Parathyroid adenoma (tissue), 2 donors: ENCODE data around the gene EIF3J.

Experiments
- H2AFZ ChIP-seq: fragments of 300-600 bp; sonication (generic); one replicate; pipeline ENCODE4 v1.7.0; 2017; ENCODE audit warnings: antibody characterized with exemption, mild to moderate bottlenecking
- H3K27ac ChIP-seq: fragments of 300-600 bp; sonication (generic); one replicate; pipeline ENCODE4 v1.7.0; 2017
- H3K27me3 ChIP-seq: fragments of 300-600 bp; sonication (generic); one replicate; pipeline ENCODE4 v1.7.0; 2017; ENCODE audit warnings: low read length; ENCODE audit not compliant: control insufficient read depth, insufficient read depth
- H3K36me3 ChIP-seq: fragments of 300-600 bp; sonication (generic); one replicate; pipeline ENCODE4 v1.7.0; 2017; ENCODE audit warnings: low read length; ENCODE audit not compliant: control insufficient read depth, insufficient read depth
- H3K4me1 ChIP-seq: fragments of 300-600 bp; sonication (generic); one replicate; pipeline ENCODE4 v1.7.0; 2017; ENCODE audit warnings: control low read depth
- H3K4me2 ChIP-seq: fragments of 300-600 bp; sonication (generic); one replicate; pipeline ENCODE4 v1.7.0; 2017; ENCODE audit warnings: low read length
- H3K4me3 ChIP-seq: fragments of 300-600 bp; sonication (generic); one replicate; pipeline ENCODE4 v1.7.0; 2017; ENCODE audit warnings: low read depth, low read length
- H3K79me2 ChIP-seq: fragments of 300-600 bp; sonication (generic); one replicate; pipeline ENCODE4 v1.7.0; 2017; ENCODE audit warnings: control low read depth
- H3K9ac ChIP-seq: fragments of 300-600 bp; sonication (generic); one replicate; pipeline ENCODE4 v1.7.0; 2017; ENCODE audit warnings: mild to moderate bottlenecking
- H3K9me3 ChIP-seq: fragments of 300-600 bp; sonication (generic); one replicate; pipeline ENCODE4 v1.7.0; 2017; ENCODE audit warnings: low read length; ENCODE audit not compliant: control insufficient read depth
- TF ChIP-seq, protein P1 (sequence below): fragments of 300-600 bp; sonication (generic); IDR thresholded peaks from one replicate; pipeline ENCODE4 v1.7.0; 2017; ENCODE audit warnings: antibody characterized with exemption, mild to moderate bottlenecking
- donor health status: primary hyperparathyroidism.

The EIF3J gene

DNA sequence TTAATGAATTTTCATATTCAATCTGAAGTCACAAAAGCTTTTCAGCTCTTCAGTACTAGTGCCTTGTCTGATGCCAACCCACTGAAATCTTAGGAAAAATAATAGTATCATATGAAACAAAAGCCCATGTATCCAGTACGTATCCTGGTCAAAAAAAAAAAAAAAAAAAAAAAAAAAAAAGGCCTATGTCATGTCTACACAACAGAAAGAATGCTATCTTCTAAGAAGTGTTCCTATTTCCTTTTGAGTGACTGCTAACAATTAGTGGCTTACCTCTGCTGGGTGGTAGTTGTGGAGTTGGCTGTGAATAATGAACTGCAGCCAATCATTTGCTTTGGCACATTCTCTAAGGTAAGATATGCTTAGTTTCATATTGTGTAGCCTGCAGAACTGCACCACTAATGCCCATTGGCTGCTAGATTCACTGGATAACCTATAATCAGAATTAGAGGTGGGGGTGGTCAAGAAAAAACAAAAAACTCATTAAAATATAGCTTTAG lies 59.6 kb downstream of the EIF3J start:
- Histone ChIP-seq H3K4me1 (no peaks in the 10 kb centered on the region), H3K79me2 (no peaks in the 10 kb centered on the region), H3K36me3 (no peaks in the 10 kb centered on the region), H3K27me3 (no peaks in the 10 kb centered on the region), H3K27ac (no peak overlapping the region), H3K4me3 (no peak overlapping the region), H3K9ac (no peak overlapping the region), H2AFZ (no peak overlapping the region), H3K9me3 (no peaks in the 10 kb centered on the region), H3K4me2 (no peak overlapping the region)
- TF ChIP-seq, protein P1, sequence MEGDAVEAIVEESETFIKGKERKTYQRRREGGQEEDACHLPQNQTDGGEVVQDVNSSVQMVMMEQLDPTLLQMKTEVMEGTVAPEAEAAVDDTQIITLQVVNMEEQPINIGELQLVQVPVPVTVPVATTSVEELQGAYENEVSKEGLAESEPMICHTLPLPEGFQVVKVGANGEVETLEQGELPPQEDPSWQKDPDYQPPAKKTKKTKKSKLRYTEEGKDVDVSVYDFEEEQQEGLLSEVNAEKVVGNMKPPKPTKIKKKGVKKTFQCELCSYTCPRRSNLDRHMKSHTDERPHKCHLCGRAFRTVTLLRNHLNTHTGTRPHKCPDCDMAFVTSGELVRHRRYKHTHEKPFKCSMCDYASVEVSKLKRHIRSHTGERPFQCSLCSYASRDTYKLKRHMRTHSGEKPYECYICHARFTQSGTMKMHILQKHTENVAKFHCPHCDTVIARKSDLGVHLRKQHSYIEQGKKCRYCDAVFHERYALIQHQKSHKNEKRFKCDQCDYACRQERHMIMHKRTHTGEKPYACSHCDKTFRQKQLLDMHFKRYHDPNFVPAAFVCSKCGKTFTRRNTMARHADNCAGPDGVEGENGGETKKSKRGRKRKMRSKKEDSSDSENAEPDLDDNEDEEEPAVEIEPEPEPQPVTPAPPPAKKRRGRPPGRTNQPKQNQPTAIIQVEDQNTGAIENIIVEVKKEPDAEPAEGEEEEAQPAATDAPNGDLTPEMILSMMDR: no peak

DNA sequence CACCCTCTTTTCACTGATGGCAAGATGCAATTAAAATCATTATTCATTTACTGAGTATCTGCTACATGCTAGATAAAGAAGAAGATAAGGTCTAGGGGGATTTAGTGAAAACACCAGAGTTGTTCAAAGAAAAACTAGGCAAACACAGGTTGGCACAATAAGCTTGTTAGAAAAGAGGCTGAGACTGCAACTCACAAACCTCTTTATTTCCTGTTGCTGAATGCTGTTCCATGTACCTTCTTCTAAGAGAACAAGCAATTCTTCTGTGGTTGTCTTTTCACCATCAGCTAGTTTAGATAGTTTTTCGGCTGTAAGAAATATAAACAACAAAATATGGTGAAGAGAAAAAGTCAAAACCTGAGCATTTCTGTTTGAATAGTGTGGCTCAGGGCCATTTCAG lies 61.1 kb downstream of the EIF3J start:
- Histone ChIP-seq H2AFZ (no peak overlapping the region), H3K27ac (no peak overlapping the region), H3K36me3 (no peaks in the 10 kb centered on the region)

DNA sequence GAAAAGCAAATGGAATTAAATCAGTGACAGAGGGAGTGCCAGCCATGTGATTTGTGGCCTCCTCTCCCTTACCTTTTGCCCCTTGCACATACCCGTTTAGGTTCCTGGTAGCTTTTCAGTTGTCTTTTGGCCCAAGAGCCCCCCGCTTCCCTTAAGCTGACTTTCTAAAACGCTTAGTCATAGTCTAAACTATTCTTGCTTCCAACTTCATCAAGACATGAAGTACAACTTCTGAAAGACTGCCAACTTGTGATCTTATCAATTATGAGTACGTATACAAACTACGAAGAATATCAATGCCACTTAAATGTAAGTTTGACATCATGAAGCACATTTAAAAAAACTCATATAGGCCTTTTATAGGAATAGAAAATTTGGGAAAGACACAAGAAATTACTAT lies 61.9 kb downstream of the EIF3J start:
- Histone ChIP-seq H3K36me3 (no peaks in the 10 kb centered on the region), H2AFZ (no peak overlapping the region), H3K4me2 (no peak overlapping the region), H3K9ac (no peak overlapping the region), H3K27me3 (no peaks in the 10 kb centered on the region), H3K4me3 (no peak overlapping the region), H3K4me1 (no peaks in the 10 kb centered on the region), H3K9me3 (no peaks in the 10 kb centered on the region), H3K79me2 (no peaks in the 10 kb centered on the region), H3K27ac (no peak overlapping the region)
- TF ChIP-seq, protein P1: no peak

More for the DNA sequence above, 61.1 kb downstream of the EIF3J start:
- TF ChIP-seq, protein P1: no peak
- Histone ChIP-seq H3K4me1 (no peaks in the 10 kb centered on the region), H3K79me2 (no peaks in the 10 kb centered on the region), H3K9me3 (no peaks in the 10 kb centered on the region), H3K4me3 (no peak overlapping the region), H3K27me3 (no peaks in the 10 kb centered on the region), H3K4me2 (no peak overlapping the region), H3K9ac (no peak overlapping the region)

DNA sequence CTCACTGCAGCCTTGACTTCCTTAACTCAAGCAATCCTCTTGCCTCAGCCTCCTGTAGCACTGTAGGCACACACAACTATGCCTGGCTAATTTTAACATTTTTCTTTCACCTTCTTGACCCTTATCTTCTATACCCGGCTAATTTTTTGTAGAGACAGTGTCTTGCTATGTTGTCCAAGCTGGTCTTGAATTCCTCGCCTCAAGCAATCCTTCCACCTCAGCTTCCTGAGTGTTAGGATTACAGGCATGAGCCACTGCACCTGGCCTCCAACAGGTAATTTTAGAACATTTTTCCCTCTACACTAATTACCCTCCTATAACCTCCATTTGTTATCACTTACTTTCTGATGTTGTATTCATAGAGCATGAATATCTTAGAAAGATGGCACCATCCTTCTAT lies 66.2 kb downstream of the EIF3J start:
- H3K27me3 ChIP-seq: no peaks in the 10 kb centered on the region
- no peak overlapping the region for H3K4me3 ChIP-seq
- H3K4me2 ChIP-seq: no peak overlapping the region
- H3K36me3 ChIP-seq: no peaks in the 10 kb centered on the region
- no peaks in the 10 kb centered on the region for H3K9me3 ChIP-seq
- no peaks in the 10 kb centered on the region for H3K79me2 ChIP-seq
- no peaks in the 10 kb centered on the region for H3K4me1 ChIP-seq
- no peak overlapping the region for H2AFZ ChIP-seq
- TF ChIP-seq, protein P1: no peak
- no peak overlapping the region for H3K9ac ChIP-seq
- H3K27ac ChIP-seq: no peak overlapping the region

DNA sequence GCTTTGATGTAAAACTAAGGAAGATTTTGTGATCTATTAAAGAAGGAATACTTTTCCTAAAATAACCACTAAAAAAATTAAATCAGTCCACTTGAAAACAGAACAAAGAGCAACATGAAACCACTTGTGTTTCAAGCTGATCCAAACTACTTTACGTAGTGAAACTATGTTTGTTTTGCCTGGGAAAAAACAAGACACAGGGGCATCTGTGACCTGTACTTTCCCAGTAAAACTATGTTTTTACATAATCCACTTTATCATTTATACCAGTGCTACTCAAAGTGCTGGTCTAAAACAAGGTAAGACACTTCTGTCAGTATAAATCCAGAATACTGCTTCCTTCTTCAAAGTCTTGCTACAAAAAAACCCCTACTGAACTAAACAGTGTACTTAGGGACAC lies 69.8 kb downstream of the EIF3J start:
- no peak overlapping the region for H3K9ac ChIP-seq
- no peaks in the 10 kb centered on the region for H3K4me1 ChIP-seq
- no peaks in the 10 kb centered on the region for H3K9me3 ChIP-seq
- H3K36me3 ChIP-seq: no peaks in the 10 kb centered on the region
- no peak overlapping the region for H3K4me3 ChIP-seq
- no peak overlapping the region for H2AFZ ChIP-seq
- H3K27ac ChIP-seq: no peak overlapping the region
- no peak overlapping the region for H3K4me2 ChIP-seq
- H3K79me2 ChIP-seq: no peaks in the 10 kb centered on the region
- TF ChIP-seq, protein P1: no peak
- H3K27me3 ChIP-seq: no peaks in the 10 kb centered on the region
